Measurements from ENCODE around the gene RBM33.

The RBM33 gene

DNA sequence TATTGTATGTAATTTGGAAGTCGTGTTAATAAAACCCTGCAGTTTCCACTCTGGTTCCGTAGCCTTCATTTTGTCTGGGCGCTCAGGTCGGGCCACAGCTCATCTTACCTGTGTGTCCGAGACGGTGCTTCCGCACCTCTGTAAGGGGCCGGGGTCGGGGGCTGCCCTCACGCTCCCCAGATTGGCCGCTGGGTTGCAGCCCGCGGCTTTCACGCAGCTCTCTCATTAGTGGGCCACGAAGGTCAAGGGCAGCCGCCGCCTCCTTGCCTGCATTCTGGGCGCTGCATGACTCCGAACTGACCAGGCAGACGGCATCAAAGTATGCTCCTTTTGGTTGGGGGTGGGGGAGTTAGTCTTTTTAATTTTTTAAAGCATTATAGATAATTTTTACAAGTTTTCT, 137.0 kb downstream of the RBM33 start:
- DNase-seq, result no peak

DNA sequence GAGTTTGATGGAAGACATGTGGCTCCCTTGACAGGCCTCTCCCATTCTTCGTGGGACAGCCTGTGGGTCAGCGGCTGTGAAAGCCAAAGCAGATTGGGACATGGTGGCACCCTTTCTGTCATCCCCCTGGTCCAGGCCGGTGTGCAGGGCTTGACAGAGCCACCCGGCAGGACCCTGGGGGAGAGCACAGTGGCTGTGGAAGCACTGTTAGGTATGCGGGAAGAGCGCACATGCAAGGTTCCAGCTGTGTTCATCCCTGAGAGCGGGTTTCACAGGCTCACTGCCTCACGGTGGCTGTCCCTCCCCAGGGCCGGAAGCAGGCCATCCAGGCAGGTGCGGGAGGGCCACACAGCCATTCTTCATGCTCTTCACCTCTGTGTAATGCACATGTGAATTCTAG, 138.0 kb downstream of the RBM33 start:
- no peak for DNase-seq

- no peak for DNase-seq
Observed at GRCh38 chr7:155785536-155785935, 141.1 kb downstream of the RBM33 start.

DNA sequence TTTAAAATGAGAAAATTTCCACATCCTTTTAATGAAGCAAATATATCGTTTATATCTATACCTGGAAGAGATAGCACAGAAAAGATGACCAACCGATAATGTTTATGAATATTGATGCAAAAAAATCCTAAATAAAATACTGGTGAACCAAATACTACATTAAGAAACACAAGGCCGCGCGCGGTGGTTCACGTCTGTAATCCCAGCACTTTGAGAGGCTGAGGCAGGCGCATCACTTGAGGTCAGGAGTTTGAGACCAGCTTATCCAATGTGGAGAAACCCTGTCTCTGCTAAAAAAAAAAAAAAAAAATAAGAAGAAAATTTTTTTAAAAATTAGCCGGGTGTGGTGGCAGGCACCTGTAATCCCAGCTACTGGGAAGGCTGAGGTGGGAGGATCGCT, 142.0 kb downstream of the RBM33 start:
- DNase-seq, result no peak

DNA sequence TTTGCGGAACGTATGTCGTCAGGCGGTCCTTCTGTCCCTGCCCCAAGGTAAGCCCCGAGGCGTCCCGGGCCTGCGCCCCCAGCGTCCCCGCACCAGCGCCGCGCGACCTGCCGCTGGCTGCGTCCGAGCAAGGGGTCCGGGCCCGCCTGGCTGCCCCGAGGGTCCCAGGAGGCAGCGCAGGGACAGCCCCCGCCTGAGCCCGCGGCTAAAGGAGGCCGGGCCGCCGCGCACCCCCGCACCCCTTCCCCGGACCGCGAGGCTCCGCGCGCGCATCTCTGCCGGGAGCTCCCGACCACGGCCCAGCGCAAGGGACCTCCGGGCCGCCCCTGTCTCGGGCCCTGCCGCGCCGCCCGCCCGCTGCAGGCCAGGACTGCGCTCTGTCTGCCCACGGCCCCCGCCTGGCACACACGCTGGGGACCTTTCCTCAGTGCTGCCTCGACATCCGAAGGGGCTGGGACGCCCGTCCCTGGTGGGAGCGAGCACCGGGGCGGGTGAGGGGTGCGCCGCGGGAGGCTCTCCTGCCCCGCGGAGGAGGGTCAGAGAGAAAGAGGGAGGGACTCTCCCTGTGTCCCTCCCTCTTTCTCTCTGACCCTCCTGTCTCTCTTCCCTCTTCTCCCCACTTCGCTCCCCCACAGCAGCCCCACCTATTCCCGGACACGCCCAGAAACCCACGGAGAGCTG, 142.8 kb downstream of the RBM33 start:
- DNase-seq, result no peak

DNA sequence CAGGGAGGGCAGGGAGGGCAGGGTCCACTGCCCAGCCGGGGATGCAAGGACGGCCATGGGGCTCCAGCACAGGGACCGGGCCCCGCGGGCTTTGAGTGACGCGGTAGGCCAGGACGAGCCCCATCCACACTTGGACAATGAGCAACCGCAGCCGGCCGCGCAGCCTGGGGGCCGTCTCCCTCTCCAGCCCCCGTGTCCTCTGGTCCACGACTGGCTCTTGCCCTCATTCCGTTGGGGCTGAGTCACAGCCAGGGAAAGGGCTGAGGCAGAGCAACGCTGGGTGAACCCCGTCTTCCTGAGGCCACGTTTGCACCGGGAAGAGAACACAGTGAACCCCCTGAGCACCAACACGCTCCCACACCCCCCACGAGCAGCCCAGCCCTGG, 144.1 kb downstream of the RBM33 start:
- no peak for DNase-seq

DNA sequence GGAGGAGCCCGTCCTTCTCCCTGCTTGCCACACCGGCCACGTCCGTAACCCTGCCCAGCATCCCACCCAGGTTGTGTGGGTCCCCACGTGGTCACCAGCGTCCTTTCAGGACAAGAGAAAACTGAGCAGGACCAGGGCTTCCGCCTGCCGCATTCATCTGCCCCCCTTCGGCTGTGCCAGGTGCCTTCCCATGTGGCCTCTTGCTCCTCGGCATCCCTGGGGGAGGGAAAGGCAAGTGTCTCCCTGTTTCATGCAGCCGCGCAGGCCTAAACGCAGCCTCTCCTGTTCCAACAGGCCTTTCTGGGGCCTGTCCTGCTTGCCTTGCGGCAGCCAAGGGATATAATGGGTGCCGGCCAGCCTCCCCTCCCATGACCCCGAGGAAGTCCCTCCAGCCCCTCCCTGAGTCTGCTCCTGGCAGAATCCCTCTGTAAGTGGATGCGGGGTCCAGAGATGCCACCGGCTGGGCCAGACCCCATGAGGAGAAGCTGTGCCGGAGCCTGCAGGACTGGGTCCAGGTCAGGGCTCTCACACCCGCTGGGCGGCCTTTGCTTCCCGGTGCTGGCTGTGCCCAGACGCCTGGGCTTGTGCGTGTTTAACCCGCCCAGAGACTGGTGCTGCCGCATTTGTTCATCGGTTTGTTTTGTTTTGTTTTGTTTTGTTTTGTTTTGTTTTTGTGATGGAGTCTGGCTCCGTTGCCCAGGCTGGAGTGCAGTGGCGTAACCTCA, 144.7 kb downstream of the RBM33 start:
- no peak for DNase-seq

DNA sequence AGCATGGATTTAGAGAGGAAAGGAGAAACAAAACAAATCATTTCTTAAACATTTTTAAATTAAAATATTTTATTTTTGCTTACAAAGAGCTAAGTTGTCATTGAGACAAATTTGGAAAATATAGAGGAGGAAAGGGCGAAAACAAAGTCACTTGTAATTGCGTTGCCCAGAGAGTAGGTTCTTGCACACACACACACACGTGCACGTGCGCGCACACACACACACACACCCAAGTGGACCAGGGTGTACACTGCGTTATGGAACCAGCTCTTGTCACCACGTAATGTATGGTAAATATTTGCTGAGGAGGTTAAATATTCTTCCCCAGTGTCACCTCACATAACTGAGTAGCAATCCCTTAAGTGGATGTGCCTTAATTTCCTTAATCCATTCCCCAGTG, 146.2 kb downstream of the RBM33 start:
- DNase-seq, result no peak

GRCh38 chr7:155791214-155791737, 146.8 kb downstream of the RBM33 start:
- DNase-seq, result no peak

DNA sequence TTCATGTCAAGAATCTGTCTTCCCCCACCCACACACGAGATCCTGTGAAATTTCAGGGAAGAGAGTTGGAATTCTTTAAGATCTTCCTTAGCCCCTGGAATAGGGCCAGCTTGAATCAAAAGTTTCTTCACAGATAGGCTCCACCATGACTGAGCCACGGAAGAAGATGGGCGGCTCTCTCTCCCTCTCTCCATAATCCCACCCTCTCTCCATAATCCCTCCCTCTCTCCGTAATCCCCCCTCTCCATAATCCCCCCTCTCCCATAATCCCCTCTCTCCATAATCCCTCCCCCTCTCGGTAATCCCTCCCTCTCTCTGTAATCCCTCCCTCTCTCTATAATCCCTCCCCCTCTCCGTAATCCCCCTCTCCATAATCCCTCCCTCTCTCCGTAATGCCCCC, 147.4 kb downstream of the RBM33 start:
- DNase-seq, result no peak

GRCh38 chr7:155792315-155792960, 148.0 kb downstream of the RBM33 start:
- no peak for DNase-seq

DNA sequence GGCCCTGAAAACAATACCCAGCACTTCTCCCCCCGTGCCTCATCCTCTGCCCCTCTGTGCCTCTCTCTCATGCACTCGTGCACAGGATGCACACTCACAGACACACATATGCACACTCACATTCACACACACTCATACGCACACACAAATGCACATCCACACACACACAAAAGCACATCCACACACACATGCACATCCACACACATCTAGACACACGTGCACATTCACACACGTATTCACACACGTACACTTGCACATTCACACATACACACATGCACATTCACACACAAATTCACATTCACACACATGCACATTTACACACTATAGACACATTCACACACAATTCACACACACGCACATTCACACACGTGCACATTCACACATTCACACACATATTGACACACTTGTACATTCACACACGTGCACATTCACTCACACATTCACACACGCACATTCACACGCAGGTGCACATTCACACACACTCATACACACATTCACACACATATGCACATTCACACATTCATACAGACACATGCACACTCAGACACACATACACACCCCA, 148.6 kb downstream of the RBM33 start:
- no peak for DNase-seq

DNA sequence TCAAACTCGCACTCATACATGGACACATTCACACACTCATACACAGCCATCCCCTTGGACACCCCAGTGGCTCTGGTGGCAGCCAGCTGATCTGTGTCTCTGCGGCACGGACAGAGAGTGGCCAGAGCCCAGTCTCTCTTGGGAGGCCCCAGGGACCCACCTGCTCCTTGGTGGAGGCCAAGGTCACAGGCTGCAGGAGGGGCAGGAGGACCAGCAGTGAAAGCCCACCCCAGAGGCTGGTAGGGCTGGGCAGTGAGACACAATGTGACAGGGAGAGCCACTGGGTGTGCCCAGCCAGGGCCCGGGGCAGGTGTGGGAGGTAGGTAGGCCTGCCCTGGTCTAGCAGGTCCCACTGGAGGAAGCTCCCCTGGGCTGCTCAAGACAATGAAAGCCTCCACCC, 149.3 kb downstream of the RBM33 start:
- no peak for DNase-seq

- DNase-seq, result no peak
Observed at GRCh38 chr7:155794196-155794595, 149.7 kb downstream of the RBM33 start.

- no peak for DNase-seq
Observed at GRCh38 chr7:155795401-155795800, 150.9 kb downstream of the RBM33 start.

GRCh38 chr7:155795951-155796350, 151.5 kb downstream of the RBM33 start:
- DNase-seq, result no peak

DNA sequence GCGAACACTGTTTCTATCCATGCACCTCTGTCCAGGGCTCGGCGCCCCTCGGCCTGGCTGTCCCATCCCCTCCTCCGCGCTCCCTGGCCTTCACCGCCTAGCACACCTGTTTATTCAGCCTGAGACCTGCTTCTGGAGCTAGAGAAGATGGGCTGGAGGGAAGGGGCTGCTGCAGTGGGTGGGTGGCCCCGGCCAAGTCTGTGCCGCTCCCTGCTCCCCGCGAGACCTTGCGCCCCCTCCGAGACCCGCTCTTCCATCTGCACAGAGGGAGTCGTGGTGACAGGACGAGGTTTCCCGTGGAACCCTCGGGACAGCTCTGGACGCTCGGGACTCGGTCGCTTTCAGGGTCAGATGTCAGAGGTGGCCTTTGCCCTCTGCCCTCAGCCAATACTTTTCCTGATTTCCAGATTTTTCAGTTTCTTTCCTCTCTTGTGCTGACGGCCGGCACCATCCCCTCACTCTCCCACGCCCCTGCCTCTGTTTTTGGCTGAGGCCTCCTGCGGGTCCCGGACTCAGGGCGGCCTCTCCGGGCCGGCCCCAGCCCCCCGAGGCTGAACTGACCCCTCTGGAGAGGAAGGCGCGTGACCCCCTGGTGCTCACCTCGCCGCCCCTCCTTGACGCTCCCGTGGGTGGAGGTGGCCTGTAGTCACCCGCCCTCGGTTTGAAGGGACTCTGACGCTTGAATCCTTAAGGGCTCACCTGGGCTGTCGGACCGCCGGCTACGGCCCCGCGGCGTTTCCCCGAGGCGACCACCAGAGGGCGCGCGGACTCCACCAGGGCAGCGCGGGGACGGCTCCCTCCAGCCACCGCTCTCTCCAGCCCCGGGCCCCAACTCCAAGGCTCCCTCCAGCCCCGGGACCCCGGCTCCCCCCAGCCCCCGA, 152.2 kb downstream of the RBM33 start:
- peak; percentile 24 to 30 for DNase-seq

DNA sequence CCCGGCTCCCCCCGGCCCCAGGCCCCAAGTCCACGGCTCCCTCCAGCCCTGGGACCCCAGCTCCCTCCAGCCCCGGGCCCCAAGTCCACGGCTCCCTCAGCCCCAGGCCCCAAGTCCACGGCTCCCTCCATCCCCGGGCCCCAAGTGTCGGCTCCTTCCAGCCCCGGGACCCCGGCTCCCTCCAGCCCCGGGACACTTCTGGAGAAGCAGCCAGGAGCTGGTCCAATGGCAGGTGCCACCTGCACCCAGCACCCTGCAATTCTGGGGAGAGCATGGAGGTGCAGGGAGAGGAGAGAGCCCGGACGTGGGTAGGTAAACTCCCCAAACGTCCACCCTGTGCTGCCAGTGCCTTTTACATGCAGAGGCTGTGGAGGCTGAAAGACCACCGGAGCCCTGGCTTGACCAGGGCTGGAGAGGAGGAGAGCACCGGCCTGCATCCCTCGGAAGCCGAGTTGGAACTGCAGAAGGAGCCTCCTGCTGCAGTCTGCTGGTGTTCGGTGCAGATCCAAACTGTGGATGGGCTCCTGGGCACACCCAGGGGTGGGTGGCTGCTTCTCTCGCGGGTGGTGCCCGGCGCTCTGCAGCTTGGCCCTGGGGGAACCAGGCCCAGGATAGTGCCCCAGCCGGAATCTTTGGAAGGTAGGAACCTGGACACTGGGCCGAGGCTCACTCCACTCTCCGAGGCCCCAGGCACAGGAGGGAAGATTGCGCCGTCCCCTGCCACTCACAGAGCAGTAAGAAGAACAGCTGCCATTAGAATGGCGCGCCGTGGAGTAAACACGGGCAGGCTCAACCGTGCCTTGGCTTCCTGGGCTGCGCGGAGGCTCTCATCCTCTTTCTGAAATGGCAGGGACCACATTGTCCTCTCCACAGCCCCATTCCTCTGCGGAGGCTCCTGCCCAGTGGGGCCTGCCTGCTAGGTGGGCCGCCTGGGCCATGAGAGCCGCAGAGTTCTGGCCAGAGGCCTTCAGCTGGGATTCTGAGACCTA, 153.1 kb downstream of the RBM33 start:
- DNase-seq, result no peak

- peak; percentile 18 to 69 for DNase-seq
Observed at GRCh38 chr7:155798673-155799439, 154.4 kb downstream of the RBM33 start.

GRCh38 chr7:155799514-155799913, 155.1 kb downstream of the RBM33 start:
- no peak for DNase-seq

DNA sequence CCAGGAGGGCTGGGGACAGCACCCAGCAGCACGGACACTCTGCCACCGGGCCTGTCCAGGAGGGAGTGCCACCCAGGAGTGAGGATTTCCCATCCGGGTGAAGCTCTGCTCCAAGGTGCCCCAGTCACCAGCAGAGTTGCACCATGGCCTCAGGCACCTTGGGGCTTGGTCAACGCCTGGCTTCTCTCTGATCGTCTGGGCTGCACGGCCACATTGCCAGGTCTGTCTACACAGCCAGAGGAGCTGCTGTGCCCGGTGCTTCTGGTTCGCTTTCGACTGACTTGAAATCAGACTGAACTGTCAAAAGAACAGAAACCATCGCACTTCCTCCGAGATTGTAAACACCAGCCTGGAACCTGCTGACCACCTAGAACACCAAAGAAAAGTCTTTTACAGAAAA, 155.8 kb downstream of the RBM33 start:
- DNase-seq, result no peak
